ENCODE measurements around the gene REXO4.
A peak's percentile ranks its signal among the peaks of the same experiment; 100 is the strongest.

Gene REXO4

GRCh38 chr9:133417541-133418461 is at the start of gene REXO4:
REXO4 (minus strand) TSS chr9:133418010; CDS start chr9:133417844, 166 bp downstream.
- Mint-ChIP-seq H3K4me1 (peaks cover 12% of the 10 kb centered on the region), H3K27ac (peak within 1 kb of the TSS; percentile 79 to 95 (median 93)), H3K4me3 (peak within 1 kb of the TSS; percentile 94 to 95 (median 94)), H3K27me3 (ENCODE audit: low read depth) (no peaks in the 10 kb centered on the region), H3K9me3 (no peaks in the 10 kb centered on the region), H3K36me3 (ENCODE audit: low read depth) (peaks cover 23% of the 10 kb centered on the region)
- TF ChIP-seq CTCF (IDR thresholded peaks at IDR 0.05; ENCODE audit: unreplicated experiment in 3 of 3): no peak

- Mint-ChIP-seq H3K4me1 (no peaks in the 10 kb centered on the region), H3K27me3 (ENCODE audit: low read depth) (no peaks in the 10 kb centered on the region), H3K9me3 (no peaks in the 10 kb centered on the region), H3K36me3 (ENCODE audit: low read depth) (peaks cover 8% of the 10 kb centered on the region), H3K4me3 (no peak overlapping the region), H3K27ac (no peak overlapping the region)
- TF ChIP-seq CTCF (IDR thresholded peaks at IDR 0.05; ENCODE audit: unreplicated experiment in 3 of 3): no peak
Measured at GRCh38 chr9:133467101-133467500, 49.3 kb upstream of the REXO4 start.

GRCh38 chr9:133465984-133466383 is 48.2 kb upstream of the REXO4 start:
- Mint-ChIP-seq H3K4me1 (peaks cover 9% of the 10 kb centered on the region), H3K9me3 (no peaks in the 10 kb centered on the region), H3K36me3 (ENCODE audit: low read depth) (peaks cover 8% of the 10 kb centered on the region), H3K27me3 (ENCODE audit: low read depth) (no peaks in the 10 kb centered on the region), H3K27ac (no peak overlapping the region), H3K4me3 (no peak overlapping the region)
- no peak for TF ChIP-seq CTCF (IDR thresholded peaks at IDR 0.05; ENCODE audit: unreplicated experiment in 3 of 3)

- Mint-ChIP-seq H3K27me3 (ENCODE audit: low read depth) (no peaks in the 10 kb centered on the region), H3K27ac (no peak overlapping the region), H3K9me3 (no peaks in the 10 kb centered on the region), H3K4me1 (peaks cover 10% of the 10 kb centered on the region), H3K4me3 (no peak overlapping the region), H3K36me3 (ENCODE audit: low read depth) (peaks cover 8% of the 10 kb centered on the region)
- TF ChIP-seq CTCF (IDR thresholded peaks at IDR 0.05; ENCODE audit: unreplicated experiment in 3 of 3): no peak
Measured at GRCh38 chr9:133464638-133465037, 46.8 kb upstream of the REXO4 start.

- Mint-ChIP-seq H3K27me3 (ENCODE audit: low read depth) (no peaks in the 10 kb centered on the region), H3K27ac (no peak overlapping the region), H3K4me1 (peaks cover 10% of the 10 kb centered on the region), H3K36me3 (ENCODE audit: low read depth) (peaks cover 8% of the 10 kb centered on the region), H3K9me3 (no peaks in the 10 kb centered on the region), H3K4me3 (peak overlapping the region in 1 of 3 experiments; percentile 26)
- no peak for TF ChIP-seq CTCF (IDR thresholded peaks at IDR 0.05; ENCODE audit: unreplicated experiment in 3 of 3)
Measured at GRCh38 chr9:133463864-133464615, 46.2 kb upstream of the REXO4 start.
